ENCODE results near the gene DOLPP1. TPM values are rescaled to one million over a fixed set of nuclear protein-coding genes. Genes with fewer than 3 reads are reported as not detected.

DOLPP1 gene
- total and polyA plus RNA-seq, 2 of the 8 experiments (the other 6 are each of a cell fraction or from before 2014, with no cell fraction given): 36.0 to 45.3 TPM

DNA sequence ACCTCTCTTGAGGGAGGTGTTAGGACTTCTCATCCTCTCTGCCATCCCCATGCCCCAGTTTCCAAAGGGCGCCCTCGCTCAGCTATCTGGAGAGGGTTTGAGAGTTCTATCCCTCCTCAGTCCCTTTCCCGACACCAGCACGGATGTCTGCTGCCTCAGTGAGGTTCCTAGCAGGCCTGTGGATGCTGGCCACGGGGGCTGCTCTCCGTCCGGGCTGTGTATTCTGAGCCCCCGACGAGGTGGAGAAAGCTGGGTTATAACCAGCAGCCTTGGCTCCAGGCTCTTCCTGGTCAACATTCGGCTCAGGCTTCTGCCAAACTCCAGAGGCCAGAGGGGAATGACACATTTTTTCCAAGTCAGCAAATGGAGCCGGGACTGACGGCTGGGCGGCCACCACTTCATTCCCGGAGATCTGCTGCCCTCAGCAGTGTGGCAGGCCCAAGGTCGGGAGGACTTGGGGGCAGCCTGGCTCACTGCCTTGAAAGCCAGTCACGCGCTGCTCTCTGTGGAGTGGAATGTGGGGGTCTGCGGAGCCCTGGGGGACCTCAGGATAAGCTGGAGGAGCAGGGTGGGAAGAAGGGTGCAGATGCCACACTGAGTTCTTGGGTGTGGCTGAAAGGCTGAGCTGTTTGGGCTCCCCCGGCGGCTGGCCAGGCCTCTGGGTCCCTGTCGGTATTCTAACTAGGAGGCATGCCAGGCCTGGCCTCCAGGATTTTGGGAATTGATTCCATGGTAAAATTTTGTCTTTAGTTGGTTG is 57.7 kb downstream of the DOLPP1 start (continued):
- TF ChIP-seq, protein P1, sequence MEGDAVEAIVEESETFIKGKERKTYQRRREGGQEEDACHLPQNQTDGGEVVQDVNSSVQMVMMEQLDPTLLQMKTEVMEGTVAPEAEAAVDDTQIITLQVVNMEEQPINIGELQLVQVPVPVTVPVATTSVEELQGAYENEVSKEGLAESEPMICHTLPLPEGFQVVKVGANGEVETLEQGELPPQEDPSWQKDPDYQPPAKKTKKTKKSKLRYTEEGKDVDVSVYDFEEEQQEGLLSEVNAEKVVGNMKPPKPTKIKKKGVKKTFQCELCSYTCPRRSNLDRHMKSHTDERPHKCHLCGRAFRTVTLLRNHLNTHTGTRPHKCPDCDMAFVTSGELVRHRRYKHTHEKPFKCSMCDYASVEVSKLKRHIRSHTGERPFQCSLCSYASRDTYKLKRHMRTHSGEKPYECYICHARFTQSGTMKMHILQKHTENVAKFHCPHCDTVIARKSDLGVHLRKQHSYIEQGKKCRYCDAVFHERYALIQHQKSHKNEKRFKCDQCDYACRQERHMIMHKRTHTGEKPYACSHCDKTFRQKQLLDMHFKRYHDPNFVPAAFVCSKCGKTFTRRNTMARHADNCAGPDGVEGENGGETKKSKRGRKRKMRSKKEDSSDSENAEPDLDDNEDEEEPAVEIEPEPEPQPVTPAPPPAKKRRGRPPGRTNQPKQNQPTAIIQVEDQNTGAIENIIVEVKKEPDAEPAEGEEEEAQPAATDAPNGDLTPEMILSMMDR (IDR thresholded peaks at IDR 0.05; ENCODE audit: control extremely low read depth in 1 of 3, insufficient read depth in 1 of 3, low read depth in 1 of 3, low read length in 3 of 3): no peak
- no peak for TF ChIP-seq CHD2 (IDR thresholded peaks at IDR 0.05; ENCODE audit: low read length)
- no peak for TF ChIP-seq RBBP5 (IDR thresholded peaks at IDR 0.05; ENCODE audit: borderline replicate concordance, low read depth, low read length)
- TF ChIP-seq BCL11A (IDR thresholded peaks at IDR 0.05; ENCODE audit: low read depth in 2 of 2, low read length in 2 of 2): no peak
- no peak for TF ChIP-seq GTF2F1 (IDR thresholded peaks at IDR 0.05; ENCODE audit: borderline replicate concordance, low read depth, low read length)
- no peak for TF ChIP-seq SRF (IDR thresholded peaks at IDR 0.05; ENCODE audit: low read depth, low read length)
- no peak for TF ChIP-seq PHF8 (conservative IDR thresholded peaks at IDR 0.05; ENCODE audit: low read depth, low read length)

All from H1 (cell line).